NT2/D1 (cell line): ENCODE data around the gene NXPH3.

Source experiments
- SUZ12 ChIP-seq: IDR thresholded peaks from 2 replicates; pipeline ENCODE4 v1.6.1; 2011; ENCODE audit not compliant: insufficient read length, insufficient read depth; ENCODE audit errors: extremely low read depth
- YY1 ChIP-seq: IDR thresholded peaks from 2 replicates; pipeline ENCODE4 v1.6.1; 2011; ENCODE audit not compliant: insufficient read length, insufficient read depth
- ZNF274 ChIP-seq: IDR thresholded peaks from 2 replicates; pipeline ENCODE4 v1.6.1; 2011; ENCODE audit warnings: mild to moderate bottlenecking, low read depth, low read length

- TF ChIP-seq YY1 = no peak
- no peak for TF ChIP-seq SUZ12
- TF ChIP-seq ZNF274 = no peak
Measured at GRCh38 chr17:49588312-49588711, 12.6 kb downstream of the NXPH3 start.
